RWPE2 (cell line): ENCODE data around the gene GSTA1.
"Not testable (repeated sequence)": the region's sequence is repeated elsewhere in the genome, so short reads cannot be mapped to it uniquely, and the experiment has no call there.

Source experiments
- ATAC-seq: fragments of 200-7000 bp; cut with Tn5 transposase; 3 replicates; pipeline ENCODE4 v1.9.1; 2021; ENCODE audit warnings: low read depth
- DNase-seq: peaks from one replicate; pipeline ENCODE4 v3.0.0-alpha.2; 2020; ENCODE audit warnings: low spot score
- H3K27ac ChIP-seq: fragments of 450-650 bp; 2 replicates; pipeline ENCODE4 v1.5.1; 2017; ENCODE audit warnings: mild to moderate bottlenecking; ENCODE audit not compliant: poor library complexity, severe bottlenecking
- H3K27me3 ChIP-seq: fragments of 250-450 bp; sonication (Bioruptor Pico); 2 replicates; pipeline ENCODE4 v1.5.1; 2021; ENCODE audit warnings: mild to moderate bottlenecking, moderate library complexity; ENCODE audit not compliant: insufficient read depth, poor library complexity, severe bottlenecking
- H3K36me3 ChIP-seq: fragments of 250-450 bp; sonication (Bioruptor Pico); 2 replicates; pipeline ENCODE4 v1.5.1; 2020; ENCODE audit warnings: low read depth, mild to moderate bottlenecking, moderate library complexity
- H3K4me1 ChIP-seq: fragments of 250-450 bp; sonication (Bioruptor Pico); 2 replicates; pipeline ENCODE4 v1.5.1; 2021; ENCODE audit warnings: mild to moderate bottlenecking, moderate library complexity; ENCODE audit not compliant: insufficient read depth, poor library complexity, severe bottlenecking
- H3K4me3 ChIP-seq: fragments of 250-450 bp; sonication (Bioruptor Pico); 2 replicates; pipeline ENCODE4 v1.5.1; 2021; ENCODE audit warnings: mild to moderate bottlenecking, moderate library complexity; ENCODE audit not compliant: severe bottlenecking
- H3K9me3 ChIP-seq: fragments of 250-450 bp; sonication (Bioruptor Pico); 2 replicates; pipeline ENCODE4 v1.5.1; 2021; ENCODE audit warnings: mild to moderate bottlenecking, moderate library complexity; ENCODE audit not compliant: severe bottlenecking
- CTCF ChIP-seq: fragments of 450-650 bp; IDR thresholded peaks from one replicate; pipeline ENCODE4 v1.5.1; 2017; ENCODE audit warnings: mild to moderate bottlenecking, moderate library complexity; ENCODE audit not compliant: poor library complexity, severe bottlenecking

Gene GSTA1

DNA sequence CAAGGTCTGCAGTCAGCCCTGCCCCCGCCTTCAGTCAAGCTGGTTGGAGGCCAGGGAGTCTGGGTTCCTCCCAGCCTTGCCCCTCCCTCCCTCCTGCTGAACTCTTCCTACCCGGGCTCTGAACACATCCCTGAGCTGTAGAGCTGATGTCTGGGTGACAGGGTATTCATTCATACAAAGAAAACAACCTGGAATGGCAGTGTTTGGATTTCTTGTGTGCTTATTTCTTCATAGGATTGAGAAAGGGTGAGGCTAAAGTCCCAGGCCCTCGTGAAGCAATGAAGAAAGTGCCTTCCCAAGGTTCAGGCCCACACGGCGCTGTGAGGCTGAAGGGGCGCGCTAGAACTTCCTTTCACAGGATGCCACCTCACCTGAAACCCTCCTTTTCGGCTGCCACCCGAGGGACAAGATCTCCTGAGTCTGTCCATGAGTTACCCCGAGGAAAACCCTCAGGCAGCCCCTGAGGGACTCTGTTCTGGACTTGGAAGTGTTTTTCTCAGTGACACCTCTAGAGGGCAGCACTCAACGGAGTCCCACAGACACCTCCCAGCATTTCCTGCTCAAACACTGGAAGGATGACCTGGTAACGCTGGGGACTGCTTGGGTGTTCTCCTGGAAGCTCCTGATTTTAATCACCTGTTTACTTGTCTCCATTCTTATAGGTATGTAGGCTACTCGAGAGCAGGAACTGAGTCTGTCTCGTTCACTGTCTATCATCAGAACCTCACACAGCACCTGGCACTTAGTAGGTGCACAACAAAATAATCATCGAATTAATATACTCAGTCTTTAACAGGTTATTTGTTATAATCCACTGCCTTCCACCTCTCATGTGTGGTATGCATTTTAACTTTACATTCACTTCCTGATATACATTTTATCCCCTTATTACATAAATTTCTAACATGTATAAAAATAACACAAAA, 11.8 kb upstream of the GSTA1 start:
- no peaks in the 10 kb centered on the region for H3K9me3 ChIP-seq
- H3K36me3 ChIP-seq, result no peaks in the 10 kb centered on the region
- DNase-seq (no peak), ATAC-seq (peak; percentile 86)
- no peaks in the 10 kb centered on the region for H3K27me3 ChIP-seq
- TF ChIP-seq CTCF, result peak; percentile 82
- no peak overlapping the region for H3K27ac ChIP-seq
- no peaks in the 10 kb centered on the region for H3K4me1 ChIP-seq
- H3K4me3 ChIP-seq, result no peak overlapping the region

- ATAC-seq, H3K9me3 ChIP-seq, H3K27me3 ChIP-seq, DNase-seq, H3K4me3 ChIP-seq, H3K27ac ChIP-seq, H3K4me1 ChIP-seq, H3K36me3 ChIP-seq: not testable (repeated sequence)
These were observed 10.9 kb upstream of the GSTA1 start for GRCh38 chr6:52814545-52814944.

DNA sequence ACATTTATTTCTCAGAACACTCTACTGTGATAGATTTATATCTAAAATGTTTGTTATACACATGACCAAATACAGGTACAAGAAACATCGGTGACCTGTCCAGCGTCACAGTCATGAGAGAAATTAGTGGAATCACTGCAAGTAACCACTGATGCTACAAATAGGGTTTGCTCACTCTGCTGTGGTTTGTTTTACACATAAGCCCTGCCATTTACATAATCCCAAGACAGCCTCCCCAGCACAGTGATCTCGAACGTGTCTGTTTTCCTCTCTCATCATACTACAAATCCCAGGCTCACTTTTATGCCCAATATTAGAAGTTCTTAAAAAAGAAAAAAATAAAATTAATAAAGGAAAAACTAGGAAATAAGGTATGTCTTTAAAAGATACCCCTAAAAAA, 6.2 kb upstream of the GSTA1 start:
- not testable (repeated sequence) for H3K4me3 ChIP-seq, H3K4me1 ChIP-seq, H3K27ac ChIP-seq, H3K9me3 ChIP-seq, DNase-seq, H3K36me3 ChIP-seq, H3K27me3 ChIP-seq, ATAC-seq

DNA sequence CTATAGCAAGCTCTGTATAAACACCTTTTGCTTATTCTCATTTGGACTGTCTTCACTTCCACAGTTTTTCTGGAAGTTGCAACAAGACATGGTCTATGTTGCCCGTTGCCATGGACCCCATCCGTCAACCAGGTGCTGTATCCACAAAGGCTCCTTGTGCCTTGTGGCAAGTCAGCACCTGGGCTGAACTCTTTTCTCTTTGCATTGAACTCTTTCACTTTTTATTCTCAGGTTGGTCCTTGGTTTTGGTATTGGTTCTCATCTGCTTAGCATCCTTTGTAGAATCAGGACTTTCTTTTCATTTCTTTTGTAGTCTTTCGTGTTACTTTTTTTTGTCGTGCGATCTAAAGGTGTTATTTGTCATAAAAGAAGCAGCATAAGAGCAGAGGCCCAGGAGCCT, 5.0 kb upstream of the GSTA1 start:
- H3K4me3 ChIP-seq, result no peak overlapping the region
- ATAC-seq (no peak), DNase-seq (no peak)
- H3K27ac ChIP-seq, result no peak overlapping the region
- no peaks in the 10 kb centered on the region for H3K27me3 ChIP-seq
- no peaks in the 10 kb centered on the region for H3K9me3 ChIP-seq
- no peaks in the 10 kb centered on the region for H3K36me3 ChIP-seq
- TF ChIP-seq CTCF, result no peak
- H3K4me1 ChIP-seq, result no peaks in the 10 kb centered on the region

GRCh38 chr6:52802806-52803205, 810 bp downstream of the GSTA1 start:
- no peak overlapping the region for H3K27ac ChIP-seq
- no peaks in the 10 kb centered on the region for H3K4me1 ChIP-seq

More at GRCh38 chr6:52802806-52803205, 810 bp downstream of the GSTA1 start:
- Histone ChIP-seq H3K27me3 (no peaks in the 10 kb centered on the region), H3K4me3 (no peak overlapping the region), H3K36me3 (no peaks in the 10 kb centered on the region), H3K9me3 (no peaks in the 10 kb centered on the region)
- TF ChIP-seq CTCF, result no peak
- ATAC-seq (no peak), DNase-seq (no peak)
